HUES48 (cell line): ENCODE results near the gene TMEM128.
"Not testable (repeated sequence)": the region's sequence is repeated elsewhere in the genome, so short reads cannot be mapped to it uniquely, and the experiment has no call there.

Experiments used
- H3K27ac ChIP-seq: one replicate; pipeline ENCODE4 v1.7.0; 2013; ENCODE audit warnings: low read depth, low read length, inconsistent platforms
- H3K27me3 ChIP-seq: 2 replicates; pipeline ENCODE4 v1.6.1; 2013; ENCODE audit warnings: mild to moderate bottlenecking, low read length; ENCODE audit not compliant: control insufficient read depth, insufficient read depth
- H3K36me3 ChIP-seq: 2 replicates; pipeline ENCODE4 v1.6.1; 2013; ENCODE audit warnings: low read length; ENCODE audit not compliant: control insufficient read depth, insufficient read depth
- H3K4me1 ChIP-seq: 2 replicates; pipeline ENCODE4 v1.6.1; 2013; ENCODE audit warnings: mild to moderate bottlenecking, low read length; ENCODE audit not compliant: control insufficient read depth, insufficient read depth
- H3K4me3 ChIP-seq: 2 replicates; pipeline ENCODE4 v1.5.1; 2013; ENCODE audit warnings: mild to moderate bottlenecking, low read depth, low read length
- H3K9ac ChIP-seq: 2 replicates; pipeline ENCODE4 v1.6.1; 2013; ENCODE audit warnings: mild to moderate bottlenecking, low read depth, low read length, moderate library complexity
- H3K9me3 ChIP-seq: 2 replicates; pipeline ENCODE4 v1.6.1; 2013; ENCODE audit warnings: low read length; ENCODE audit not compliant: control insufficient read depth, insufficient read depth

The TMEM128 gene

DNA sequence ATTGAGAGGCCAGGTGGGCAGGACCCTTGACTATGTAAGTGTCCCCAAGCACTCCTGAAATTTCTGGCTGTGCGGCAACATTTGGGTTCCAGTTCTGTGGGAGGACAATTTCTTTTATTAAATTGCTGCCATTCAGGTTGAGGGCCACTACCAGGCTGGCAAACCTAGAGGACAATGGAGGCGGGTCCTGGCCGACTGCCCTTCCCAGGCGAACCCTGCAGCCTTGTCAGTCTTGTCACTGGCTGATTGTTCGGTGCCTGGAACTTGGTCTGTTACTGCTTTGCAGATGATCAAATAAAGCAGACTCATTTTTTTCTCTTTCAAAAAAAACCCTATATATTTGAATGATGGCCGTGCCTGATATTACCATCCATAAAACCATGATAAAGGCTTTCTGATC is 6.6 kb upstream of the TMEM128 start:
- no peak overlapping the region for H3K4me3 ChIP-seq
- no peaks in the 10 kb centered on the region for H3K27me3 ChIP-seq
- no peaks in the 10 kb centered on the region for H3K36me3 ChIP-seq
- 0 out of 2 replicates have a peak, but pooled peaks cover 4% of the 10 kb centered on the region for H3K4me1 ChIP-seq
- no peaks in the 10 kb centered on the region for H3K9me3 ChIP-seq
- no peak overlapping the region for H3K9ac ChIP-seq
- no peak overlapping the region for H3K27ac ChIP-seq

DNA sequence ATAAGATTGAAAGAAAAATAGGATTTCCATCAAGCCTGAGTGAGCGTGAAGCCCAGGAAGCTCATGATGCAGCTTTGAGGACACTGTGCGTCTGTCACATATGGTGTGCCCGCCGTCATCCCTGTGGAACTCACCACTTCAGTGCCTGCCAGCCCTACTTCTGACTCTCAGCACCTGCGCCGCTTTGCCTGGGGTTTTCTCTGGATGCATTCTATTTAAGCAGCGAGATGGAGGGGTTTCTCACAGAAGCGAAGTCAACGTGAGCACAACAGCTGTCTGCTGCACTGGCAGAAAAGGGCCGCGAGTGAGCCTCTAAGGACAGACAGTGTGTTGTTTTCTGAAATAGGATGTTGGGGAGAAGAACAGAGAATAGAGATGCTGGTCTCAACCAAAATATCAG is 6.2 kb upstream of the TMEM128 start:
- no peaks in the 10 kb centered on the region for H3K4me1 ChIP-seq
- no peak overlapping the region for H3K9ac ChIP-seq
- no peaks in the 10 kb centered on the region for H3K27me3 ChIP-seq
- no peaks in the 10 kb centered on the region for H3K36me3 ChIP-seq
- no peaks in the 10 kb centered on the region for H3K9me3 ChIP-seq
- H3K4me3 ChIP-seq, result no peak overlapping the region
- no peak overlapping the region for H3K27ac ChIP-seq

DNA sequence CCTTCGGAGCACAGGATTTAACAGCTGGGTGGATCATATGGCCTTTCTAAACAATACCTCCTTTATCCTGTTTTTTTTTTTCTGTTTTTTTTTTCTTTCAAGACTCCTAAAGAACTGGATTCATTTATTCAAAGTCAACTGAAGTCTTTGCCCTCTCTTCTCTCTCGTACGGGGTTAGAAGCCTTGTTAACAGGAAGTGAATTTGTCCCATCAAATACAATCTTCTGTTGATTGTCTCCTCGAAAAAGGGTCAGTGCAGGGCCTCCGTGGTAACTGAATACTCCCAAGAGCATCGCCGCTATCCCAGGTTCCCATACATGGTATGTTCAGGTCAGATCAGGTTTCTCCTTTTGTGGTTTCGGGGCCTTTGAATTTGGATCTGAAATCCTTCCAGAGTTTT is 1.8 kb upstream of the TMEM128 start:
- Histone ChIP-seq H3K27ac (no peak overlapping the region), H3K4me1 (0 out of 2 replicates have a peak, but pooled peaks cover 5% of the 10 kb centered on the region), H3K9ac (no peak overlapping the region), H3K36me3 (peaks cover 14% of the 10 kb centered on the region), H3K4me3 (no peak overlapping the region), H3K27me3 (no peaks in the 10 kb centered on the region), H3K9me3 (no peaks in the 10 kb centered on the region)

DNA sequence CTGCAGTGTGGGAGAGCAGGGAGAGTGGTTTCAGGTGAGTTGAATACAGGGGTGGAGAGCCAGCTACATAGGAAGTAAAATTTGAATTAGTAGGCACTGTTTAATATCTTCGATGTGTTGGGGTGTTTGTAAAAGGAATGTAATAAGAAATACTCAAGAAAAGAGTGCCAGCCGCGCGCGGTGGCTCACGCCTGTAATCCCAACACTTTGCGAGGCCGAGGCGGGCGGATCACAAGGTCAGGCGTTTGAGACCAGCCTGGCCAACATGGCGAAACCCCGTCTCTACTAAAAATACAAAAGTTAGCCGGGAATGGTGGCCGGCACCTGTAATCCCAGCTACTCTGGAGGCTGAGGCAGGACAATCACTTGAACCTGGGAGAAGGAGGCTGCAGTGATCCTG is 1.3 kb upstream of the TMEM128 start:
- not testable (repeated sequence) for H3K27ac ChIP-seq, H3K4me3 ChIP-seq, H3K9ac ChIP-seq, H3K27me3 ChIP-seq, H3K4me1 ChIP-seq, H3K9me3 ChIP-seq
- H3K36me3 ChIP-seq, result peaks cover 19% of the 10 kb centered on the region

DNA sequence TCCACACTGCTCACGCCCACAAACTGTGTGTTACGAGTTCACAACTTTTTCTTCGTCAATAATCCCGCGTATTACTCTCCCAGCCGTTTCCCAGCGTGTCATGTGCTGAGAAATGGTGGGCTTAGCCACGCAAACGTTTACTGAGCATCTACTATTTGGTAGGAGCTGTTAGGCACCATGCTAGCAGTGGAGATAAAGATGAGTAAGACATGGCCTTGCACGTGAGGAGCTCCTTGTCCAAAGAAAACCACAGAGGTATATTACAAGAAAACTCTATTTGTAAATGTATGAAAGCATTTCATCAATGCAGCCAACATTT is 821 bp upstream of the TMEM128 start:
- Histone ChIP-seq H3K9ac (peak overlapping the region; percentile 90; the same call in 1 of the 2 replicates), H3K36me3 (peaks cover 24% of the 10 kb centered on the region), H3K4me1 (0 out of 2 replicates have a peak, but pooled peaks cover 5% of the 10 kb centered on the region), H3K4me3 (peak overlapping the region; percentile 80), H3K9me3 (no peaks in the 10 kb centered on the region), H3K27me3 (no peaks in the 10 kb centered on the region), H3K27ac (peak overlapping the region; percentile 98)

DNA sequence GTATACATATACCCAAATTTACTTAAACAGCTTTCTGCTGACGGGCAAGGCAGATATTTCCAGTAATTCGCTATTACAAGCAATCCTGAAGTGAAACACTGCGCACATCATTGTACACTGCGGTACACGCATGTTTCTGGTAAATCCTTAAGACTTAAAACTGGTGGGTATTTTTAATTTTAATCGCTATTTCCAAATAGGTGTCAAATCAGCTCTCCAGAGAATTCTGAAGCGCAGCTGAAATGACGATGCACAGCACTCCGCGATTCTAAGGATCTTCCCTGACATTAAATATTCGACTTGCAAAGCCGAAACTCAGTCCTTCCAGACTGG is 361 bp downstream of the TMEM128 start:
- H3K9ac ChIP-seq, result peak overlapping the region; percentile 90
- peak overlapping the region; percentile 80 for H3K4me3 ChIP-seq
- no peaks in the 10 kb centered on the region for H3K9me3 ChIP-seq
- 0 out of 2 replicates have a peak, but pooled peaks cover 5% of the 10 kb centered on the region for H3K4me1 ChIP-seq
- peak overlapping the region; percentile 98 for H3K27ac ChIP-seq
- no peaks in the 10 kb centered on the region for H3K27me3 ChIP-seq
- peaks cover 32% of the 10 kb centered on the region for H3K36me3 ChIP-seq

DNA sequence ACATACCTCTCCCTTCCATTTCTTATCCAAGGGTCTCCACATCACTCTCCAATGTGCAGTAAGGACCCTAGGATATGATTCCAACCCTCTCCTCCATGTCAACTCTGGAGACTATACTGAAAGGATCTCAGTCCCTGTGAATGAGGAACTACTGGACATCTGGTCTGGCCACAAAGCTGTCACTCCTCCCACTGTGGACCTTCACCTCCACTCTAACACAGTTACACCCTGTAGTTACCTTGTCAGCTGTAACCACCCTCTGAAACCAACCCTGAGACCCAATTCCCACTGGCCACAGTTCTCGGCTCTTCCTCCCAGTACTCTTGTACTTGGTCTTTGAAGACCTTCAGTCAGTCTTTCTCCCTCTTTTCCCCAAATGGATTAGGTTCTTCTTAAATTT is 2.9 kb downstream of the TMEM128 start:
- Histone ChIP-seq H3K4me1 (0 out of 2 replicates have a peak, but pooled peaks cover 5% of the 10 kb centered on the region), H3K36me3 (peaks cover 49% of the 10 kb centered on the region), H3K27ac (no peak overlapping the region), H3K4me3 (no peak overlapping the region), H3K9ac (no peak overlapping the region), H3K27me3 (no peaks in the 10 kb centered on the region), H3K9me3 (no peaks in the 10 kb centered on the region)

DNA sequence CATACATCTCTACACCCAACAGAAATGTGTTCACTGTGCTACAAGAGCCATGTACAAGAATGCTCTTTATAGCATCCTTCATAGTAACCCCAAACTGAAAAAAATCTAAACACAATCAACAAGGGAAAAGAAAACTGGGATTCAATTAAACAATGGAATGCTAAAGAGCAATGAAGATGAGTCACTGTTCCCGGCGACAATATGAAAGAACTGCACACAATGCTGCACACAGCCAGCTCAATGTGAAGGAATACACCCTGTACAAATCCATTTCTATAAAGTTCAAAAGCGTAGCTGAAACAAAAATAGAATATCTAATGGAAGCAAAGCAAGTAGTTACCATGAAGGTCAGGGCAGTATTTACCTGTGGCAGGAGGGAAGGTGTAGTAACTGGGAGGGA is 8.5 kb downstream of the TMEM128 start:
- H3K27ac ChIP-seq, H3K4me3 ChIP-seq, H3K9me3 ChIP-seq, H3K4me1 ChIP-seq, H3K27me3 ChIP-seq, H3K9ac ChIP-seq: not testable (repeated sequence)
- H3K36me3 ChIP-seq, result peaks cover 43% of the 10 kb centered on the region

DNA sequence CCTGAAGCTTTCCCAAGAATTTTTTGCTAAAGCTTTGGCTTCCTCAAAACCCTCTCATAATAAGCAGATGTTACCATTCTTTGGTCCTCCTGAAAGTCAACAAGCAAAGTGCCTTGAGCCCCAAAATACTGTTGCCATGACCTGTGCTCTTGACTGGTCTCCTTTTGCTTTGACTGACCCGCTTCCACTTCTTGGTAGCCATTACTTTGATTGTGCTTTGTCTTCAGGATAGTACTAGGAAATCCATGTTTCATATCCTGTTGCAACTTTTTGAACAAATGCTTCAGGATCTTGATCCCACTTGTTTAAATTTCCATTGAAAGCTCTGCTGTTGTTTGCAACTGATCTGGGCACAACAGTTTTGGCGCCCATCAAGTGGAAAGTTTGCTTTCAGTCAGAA is 14.4 kb downstream of the TMEM128 start:
- Histone ChIP-seq H3K4me3 (no peak overlapping the region), H3K9ac (no peak overlapping the region), H3K27ac (no peak overlapping the region), H3K9me3 (no peaks in the 10 kb centered on the region; the same call in 1 of the 2 replicates), H3K4me1 (no peaks in the 10 kb centered on the region), H3K36me3 (0 out of 2 replicates have a peak, but pooled peaks cover 4% of the 10 kb centered on the region), H3K27me3 (peaks cover 16% of the 10 kb centered on the region)

DNA sequence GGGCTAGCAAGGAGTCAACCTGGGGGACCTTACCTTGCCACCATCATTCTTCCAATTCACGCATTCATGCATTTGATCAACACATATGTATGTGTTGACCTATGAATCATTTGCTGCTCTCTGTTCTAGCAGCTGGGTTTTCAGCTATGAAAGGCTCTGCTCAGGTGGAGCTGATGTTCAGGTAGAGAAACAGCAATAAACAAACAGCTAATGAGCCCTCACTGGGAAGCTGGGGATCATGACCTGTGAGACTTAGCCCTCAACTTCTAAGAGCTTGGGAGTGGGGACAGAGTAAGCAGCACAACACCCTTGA is 19.7 kb downstream of the TMEM128 start:
- H3K4me3 ChIP-seq, result no peak overlapping the region
- H3K9ac ChIP-seq, result no peak overlapping the region
- H3K9me3 ChIP-seq, result no peaks in the 10 kb centered on the region; the same call in 1 of the 2 replicates
- H3K4me1 ChIP-seq, result 0 out of 2 replicates have a peak, but pooled peaks cover 2% of the 10 kb centered on the region
- peaks cover 62% of the 10 kb centered on the region for H3K27me3 ChIP-seq
- H3K27ac ChIP-seq, result no peak overlapping the region
- no peaks in the 10 kb centered on the region for H3K36me3 ChIP-seq

DNA sequence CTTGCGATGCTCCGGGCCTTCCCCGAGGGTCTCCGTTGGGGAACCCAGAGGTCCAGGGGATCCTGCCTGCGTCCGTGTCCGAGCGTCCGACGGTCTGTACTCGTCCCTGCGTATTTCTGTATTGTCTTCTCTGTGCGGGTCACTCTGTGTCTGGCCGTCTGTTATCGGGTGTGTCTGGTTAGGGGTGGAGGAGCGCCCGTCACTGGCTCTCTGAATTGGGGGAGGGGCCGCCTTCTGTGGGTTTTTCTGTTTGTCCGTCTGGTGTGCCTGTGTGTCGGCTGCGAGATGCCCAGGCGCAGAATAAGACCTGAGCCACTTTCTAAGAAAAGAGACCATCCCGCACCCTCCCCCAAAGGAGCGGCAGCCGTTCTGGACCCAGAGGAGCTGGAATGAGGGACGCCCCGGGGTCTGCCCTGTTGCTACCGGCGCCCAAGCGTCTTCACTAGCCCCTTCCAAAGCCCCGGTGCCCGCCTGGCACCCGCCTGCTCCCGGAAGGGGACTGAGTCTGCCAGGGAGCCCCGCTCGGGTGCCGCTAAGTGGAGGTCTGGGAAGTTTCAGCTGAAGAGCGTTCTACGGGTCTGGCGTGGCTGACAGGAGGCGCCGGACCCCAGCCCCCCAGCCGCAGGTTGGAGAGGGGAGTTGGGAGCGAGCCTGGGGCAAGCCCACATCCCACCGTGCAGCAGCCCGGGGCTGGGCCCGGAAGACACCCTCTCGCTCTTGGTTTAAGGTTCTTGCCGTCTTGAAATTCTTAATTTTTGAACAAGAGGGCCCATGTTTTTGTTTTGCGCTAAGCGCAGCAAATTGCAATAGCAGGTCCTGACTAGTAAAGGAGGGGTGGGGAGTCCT is 20.3 kb downstream of the TMEM128 start:
- no peaks in the 10 kb centered on the region; the same call in 1 of the 2 replicates for H3K9me3 ChIP-seq
- no peak overlapping the region for H3K9ac ChIP-seq
- H3K4me3 ChIP-seq, result peak overlapping the region; percentile 32
- peaks cover 68% of the 10 kb centered on the region for H3K27me3 ChIP-seq
- H3K27ac ChIP-seq, result no peak overlapping the region
- no peaks in the 10 kb centered on the region for H3K36me3 ChIP-seq
- H3K4me1 ChIP-seq, result 0 out of 2 replicates have a peak, but pooled peaks cover 2% of the 10 kb centered on the region
